ENCODE measurements around the gene ASAP2.

ASAP2 gene

DNA sequence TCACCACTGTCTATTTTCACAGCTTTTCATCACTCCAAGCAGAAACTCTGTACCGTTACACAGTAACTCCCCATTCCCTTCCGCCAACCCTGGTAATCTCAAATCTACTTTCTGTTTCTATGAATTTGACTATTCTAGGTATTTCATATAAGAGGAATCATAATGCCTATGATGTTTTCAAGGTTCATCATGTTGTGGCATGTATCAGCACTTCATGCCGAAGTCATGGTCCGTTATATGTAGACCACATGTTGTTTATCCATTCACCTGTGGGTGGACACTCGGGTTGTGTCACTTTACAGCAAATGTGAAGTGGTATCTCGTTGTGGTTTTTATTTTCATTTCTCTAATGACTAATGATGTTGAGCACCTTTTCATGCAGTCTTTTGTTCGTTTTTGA, 238.5 kb downstream of the ASAP2 start:
- no peaks in the 10 kb centered on the region for H3K27me3 ChIP-seq (ENCODE audit: insufficient read depth, low read depth)
- H3K79me2 ChIP-seq (ENCODE audit: insufficient read depth, low read depth) = no peaks in the 10 kb centered on the region
- H3K4me2 ChIP-seq = no peak overlapping the region
- H3K4me3 ChIP-seq (IDR thresholded peaks at IDR 0.05; ENCODE audit: insufficient read depth, low read depth, low read length) = no peak overlapping the region
- H3K4me1 ChIP-seq (ENCODE audit: low read depth, poor library complexity, severe bottlenecking) = no peaks in the 10 kb centered on the region
- no peak overlapping the region for H2AFZ ChIP-seq (ENCODE audit: low read depth)
- H3K27ac ChIP-seq = no peak overlapping the region
- H3K36me3 ChIP-seq (ENCODE audit: insufficient read depth) = peaks cover 3% of the 10 kb centered on the region; the same call in 1 of the 2 replicates
- H3K9ac ChIP-seq = no peak overlapping the region
- no peaks in the 10 kb centered on the region for H4K20me1 ChIP-seq (ENCODE audit: insufficient read depth)
- TF ChIP-seq, protein P1, sequence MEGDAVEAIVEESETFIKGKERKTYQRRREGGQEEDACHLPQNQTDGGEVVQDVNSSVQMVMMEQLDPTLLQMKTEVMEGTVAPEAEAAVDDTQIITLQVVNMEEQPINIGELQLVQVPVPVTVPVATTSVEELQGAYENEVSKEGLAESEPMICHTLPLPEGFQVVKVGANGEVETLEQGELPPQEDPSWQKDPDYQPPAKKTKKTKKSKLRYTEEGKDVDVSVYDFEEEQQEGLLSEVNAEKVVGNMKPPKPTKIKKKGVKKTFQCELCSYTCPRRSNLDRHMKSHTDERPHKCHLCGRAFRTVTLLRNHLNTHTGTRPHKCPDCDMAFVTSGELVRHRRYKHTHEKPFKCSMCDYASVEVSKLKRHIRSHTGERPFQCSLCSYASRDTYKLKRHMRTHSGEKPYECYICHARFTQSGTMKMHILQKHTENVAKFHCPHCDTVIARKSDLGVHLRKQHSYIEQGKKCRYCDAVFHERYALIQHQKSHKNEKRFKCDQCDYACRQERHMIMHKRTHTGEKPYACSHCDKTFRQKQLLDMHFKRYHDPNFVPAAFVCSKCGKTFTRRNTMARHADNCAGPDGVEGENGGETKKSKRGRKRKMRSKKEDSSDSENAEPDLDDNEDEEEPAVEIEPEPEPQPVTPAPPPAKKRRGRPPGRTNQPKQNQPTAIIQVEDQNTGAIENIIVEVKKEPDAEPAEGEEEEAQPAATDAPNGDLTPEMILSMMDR (conservative IDR thresholded peaks at IDR 0.05; ENCODE audit: low read depth, low read length) = no peak

DNA sequence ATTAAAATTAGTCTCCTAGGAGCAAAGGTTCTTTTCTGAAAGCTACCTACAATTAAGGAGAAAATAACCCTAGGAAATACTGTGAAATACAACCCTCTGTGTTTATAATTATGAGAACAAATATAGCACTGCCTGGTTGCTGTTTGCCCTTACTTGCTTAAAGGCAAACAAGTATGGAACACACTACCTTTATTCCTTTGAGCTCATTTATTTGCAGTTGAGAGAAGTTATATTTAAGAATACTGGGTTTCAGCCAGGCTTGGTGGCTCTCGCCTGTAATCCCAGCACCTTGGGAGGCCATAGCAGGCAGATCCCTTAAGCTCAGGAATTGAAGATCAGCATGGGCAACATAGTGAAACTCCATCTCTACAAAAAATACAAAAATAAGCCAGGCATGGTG, 244.6 kb downstream of the ASAP2 start:
- Histone ChIP-seq H2AFZ (ENCODE audit: low read depth) (no peak overlapping the region), H3K4me1 (ENCODE audit: low read depth, poor library complexity, severe bottlenecking) (no peaks in the 10 kb centered on the region), H3K4me2 (no peak overlapping the region), H3K36me3 (ENCODE audit: insufficient read depth) (0 out of 2 replicates have a peak, but pooled peaks cover 4% of the 10 kb centered on the region), H3K9ac (no peak overlapping the region), H3K4me3 (IDR thresholded peaks at IDR 0.05; ENCODE audit: insufficient read depth, low read depth, low read length) (no peak overlapping the region), H3K27ac (no peak overlapping the region), H3K79me2 (ENCODE audit: insufficient read depth, low read depth) (no peaks in the 10 kb centered on the region), H4K20me1 (ENCODE audit: insufficient read depth) (no peaks in the 10 kb centered on the region), H3K27me3 (ENCODE audit: insufficient read depth, low read depth) (no peaks in the 10 kb centered on the region)
- TF ChIP-seq, protein P1 (conservative IDR thresholded peaks at IDR 0.05; ENCODE audit: low read depth, low read length) = no peak

Data from KMS-11 (cell line).